Measurements from ENCODE around the gene ACVR1.

The ACVR1 gene

DNA sequence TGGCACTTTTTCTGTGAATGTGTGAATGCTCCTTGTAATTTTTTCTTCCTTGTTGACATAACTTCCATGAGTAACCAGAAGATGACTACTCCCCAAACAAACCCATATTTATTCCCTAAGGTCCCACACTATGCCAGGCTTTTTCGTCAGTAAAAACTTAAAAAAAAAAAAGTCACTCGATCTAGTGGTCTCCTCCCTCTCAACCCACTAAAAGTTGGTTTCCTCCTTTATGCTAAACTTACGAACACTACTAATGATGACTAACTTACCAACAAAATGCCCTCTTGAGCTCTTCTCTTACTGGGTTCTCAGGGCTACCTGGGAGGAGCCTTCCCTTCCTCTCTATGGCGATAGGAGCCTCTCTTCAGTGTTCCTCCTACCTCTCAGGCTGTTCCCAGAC is 18.2 kb downstream of the ACVR1 start:
- H2BK5ac ChIP-seq (ENCODE audit: low read depth, low read length, poor library complexity) = no peak overlapping the region
- no peaks in the 10 kb centered on the region for H3K4me1 ChIP-seq (ENCODE audit: control insufficient read depth in 1 of 2, insufficient read depth in 2 of 2, low read length in 2 of 2)
- no peak overlapping the region for H3K27ac ChIP-seq (ENCODE audit: low read depth, low read length)
- H3K4ac ChIP-seq (ENCODE audit: low read depth, low read length) = no peak overlapping the region
- no peak overlapping the region for H3K23ac ChIP-seq (ENCODE audit: low read length)
- no peak overlapping the region for H4K8ac ChIP-seq (ENCODE audit: low read depth, low read length)
- no peak overlapping the region for H4K12ac ChIP-seq (ENCODE audit: low read depth, low read length)
- DNase-seq = no peak
- no peak overlapping the region for H3K9ac ChIP-seq (ENCODE audit: low read length)
- no peak overlapping the region for H3K18ac ChIP-seq (ENCODE audit: low read length)
- no peaks in the 10 kb centered on the region for H3K9me3 ChIP-seq (ENCODE audit: insufficient read depth, low read depth, low read length)
- H2BK12ac ChIP-seq (ENCODE audit: low read length) = no peak overlapping the region
- H3K79me1 ChIP-seq (ENCODE audit: low read length) = no peaks in the 10 kb centered on the region
- no peaks in the 10 kb centered on the region for H3K79me2 ChIP-seq (ENCODE audit: control insufficient read depth, insufficient read depth, low read length, poor library complexity)
- H2AK5ac ChIP-seq (ENCODE audit: low read length) = no peak overlapping the region
- H2AFZ ChIP-seq (ENCODE audit: insufficient read depth, low read length, poor library complexity) = no peak overlapping the region
- no peak overlapping the region for H3K4me3 ChIP-seq (ENCODE audit: low read depth, low read length)
- H2BK120ac ChIP-seq (ENCODE audit: insufficient read depth, low read length, poor library complexity) = no peak overlapping the region
- no CpG with 5 or more reads among the region's 4 CpGs for WGBS (ENCODE audit: extremely low coverage, insufficient coverage, insufficient read length)
- H3K4me2 ChIP-seq (ENCODE audit: low read length) = no peak overlapping the region
- H3K36me3 ChIP-seq (ENCODE audit: control insufficient read depth in 1 of 2, insufficient read depth in 2 of 2, low read length in 2 of 2) = peaks cover 0 to 5% of the 10 kb centered on the region in 2 experiments
- H3K27me3 ChIP-seq (ENCODE audit: insufficient read depth, low read length) = no peaks in the 10 kb centered on the region
- no peak overlapping the region for H3K14ac ChIP-seq (ENCODE audit: low read length)
- no peak overlapping the region for H4K91ac ChIP-seq (ENCODE audit: low read depth, low read length)

DNA sequence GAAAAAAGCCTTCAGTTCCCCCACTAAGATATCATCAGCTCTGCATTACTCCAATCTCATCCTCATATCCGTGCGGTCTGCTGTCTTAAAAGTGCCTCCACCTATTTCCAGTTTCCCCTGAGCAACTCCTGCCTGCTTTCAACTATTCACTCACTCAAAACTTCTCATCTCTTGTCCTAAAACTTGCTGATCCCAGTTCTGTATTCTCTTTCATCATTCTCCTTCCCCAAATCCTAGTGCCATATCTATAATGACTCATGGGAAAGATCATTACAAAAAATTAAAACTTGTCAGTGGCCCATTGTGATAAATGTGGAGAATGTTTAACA is 20.0 kb downstream of the ACVR1 start:
- H4K8ac ChIP-seq (ENCODE audit: low read depth, low read length) = no peak overlapping the region
- no peak overlapping the region for H3K23ac ChIP-seq (ENCODE audit: low read length)
- no peaks in the 10 kb centered on the region for H3K27me3 ChIP-seq (ENCODE audit: insufficient read depth, low read length)
- no peaks in the 10 kb centered on the region for H3K79me2 ChIP-seq (ENCODE audit: control insufficient read depth, insufficient read depth, low read length, poor library complexity)
- no peak overlapping the region for H3K4ac ChIP-seq (ENCODE audit: low read depth, low read length)
- no peak overlapping the region for H3K4me3 ChIP-seq (ENCODE audit: low read depth, low read length)
- no peak for DNase-seq
- H4K91ac ChIP-seq (ENCODE audit: low read depth, low read length) = no peak overlapping the region
- no peak overlapping the region for H2AK5ac ChIP-seq (ENCODE audit: low read length)
- no peak overlapping the region for H2AFZ ChIP-seq (ENCODE audit: insufficient read depth, low read length, poor library complexity)
- no peak overlapping the region for H2BK5ac ChIP-seq (ENCODE audit: low read depth, low read length, poor library complexity)
- no peak overlapping the region for H4K12ac ChIP-seq (ENCODE audit: low read depth, low read length)
- H3K4me1 ChIP-seq (ENCODE audit: control insufficient read depth in 1 of 2, insufficient read depth in 2 of 2, low read length in 2 of 2) = no peaks in the 10 kb centered on the region
- H2BK120ac ChIP-seq (ENCODE audit: insufficient read depth, low read length, poor library complexity) = no peak overlapping the region
- no peaks in the 10 kb centered on the region for H3K9me3 ChIP-seq (ENCODE audit: insufficient read depth, low read depth, low read length)
- H3K79me1 ChIP-seq (ENCODE audit: low read length) = no peaks in the 10 kb centered on the region
- no peak overlapping the region for H3K9ac ChIP-seq (ENCODE audit: low read length)
- H3K18ac ChIP-seq (ENCODE audit: low read length) = no peak overlapping the region
- no peak overlapping the region for H2BK12ac ChIP-seq (ENCODE audit: low read length)
- no CpG with 5 or more reads among the region's 2 CpGs for WGBS (ENCODE audit: extremely low coverage, insufficient coverage, insufficient read length)
- peaks cover 0 to 5% of the 10 kb centered on the region in 2 experiments for H3K36me3 ChIP-seq (ENCODE audit: control insufficient read depth in 1 of 2, insufficient read depth in 2 of 2, low read length in 2 of 2)
- H3K14ac ChIP-seq (ENCODE audit: low read length) = no peak overlapping the region
- no peak overlapping the region for H3K27ac ChIP-seq (ENCODE audit: low read depth, low read length)
- no peak overlapping the region for H3K4me2 ChIP-seq (ENCODE audit: low read length)

DNA sequence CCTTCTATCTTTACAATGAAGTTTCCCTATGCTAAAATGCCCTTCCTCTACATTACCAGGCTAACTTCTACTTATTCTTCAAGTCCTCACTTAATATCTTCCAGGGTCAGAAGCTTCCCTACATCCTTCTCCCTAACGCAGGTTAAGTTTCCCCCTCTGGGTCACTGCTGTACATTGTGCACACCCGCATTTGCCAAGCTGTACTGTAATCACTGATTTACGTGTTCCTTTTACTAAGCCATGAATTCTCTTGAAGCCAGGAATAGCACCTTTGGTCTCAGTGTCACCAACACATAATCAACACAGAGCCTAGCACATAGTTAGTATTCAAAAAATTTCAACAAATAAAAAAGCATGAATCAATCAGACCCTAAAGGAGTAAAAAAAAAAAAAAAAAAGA is 22.3 kb downstream of the ACVR1 start:
- H3K9ac ChIP-seq (ENCODE audit: low read length) = no peak overlapping the region
- no peak overlapping the region for H2BK12ac ChIP-seq (ENCODE audit: low read length)
- H3K4me1 ChIP-seq (ENCODE audit: control insufficient read depth in 1 of 2, insufficient read depth in 2 of 2, low read length in 2 of 2) = no peaks in the 10 kb centered on the region
- DNase-seq = no peak
- H3K18ac ChIP-seq (ENCODE audit: low read length) = no peak overlapping the region
- no peak overlapping the region for H3K23ac ChIP-seq (ENCODE audit: low read length)
- H2AK5ac ChIP-seq (ENCODE audit: low read length) = no peak overlapping the region
- no peak overlapping the region for H4K91ac ChIP-seq (ENCODE audit: low read depth, low read length)
- H3K27me3 ChIP-seq (ENCODE audit: insufficient read depth, low read length) = no peaks in the 10 kb centered on the region
- H3K79me2 ChIP-seq (ENCODE audit: control insufficient read depth, insufficient read depth, low read length, poor library complexity) = no peaks in the 10 kb centered on the region
- no peak overlapping the region for H4K8ac ChIP-seq (ENCODE audit: low read depth, low read length)
- H4K12ac ChIP-seq (ENCODE audit: low read depth, low read length) = no peak overlapping the region
- H3K14ac ChIP-seq (ENCODE audit: low read length) = no peak overlapping the region
- H3K4me2 ChIP-seq (ENCODE audit: low read length) = no peak overlapping the region
- H3K36me3 ChIP-seq (ENCODE audit: control insufficient read depth in 1 of 2, insufficient read depth in 2 of 2, low read length in 2 of 2) = peaks cover 0 to 5% of the 10 kb centered on the region in 2 experiments
- no peak overlapping the region for H3K27ac ChIP-seq (ENCODE audit: low read depth, low read length)
- no peak overlapping the region for H3K4ac ChIP-seq (ENCODE audit: low read depth, low read length)
- no peak overlapping the region for H2AFZ ChIP-seq (ENCODE audit: insufficient read depth, low read length, poor library complexity)
- no peak overlapping the region for H3K4me3 ChIP-seq (ENCODE audit: low read depth, low read length)
- WGBS (ENCODE audit: extremely low coverage, insufficient coverage, insufficient read length) = no CpG with 5 or more reads among the region's 3 CpGs
- no peak overlapping the region for H2BK5ac ChIP-seq (ENCODE audit: low read depth, low read length, poor library complexity)
- no peaks in the 10 kb centered on the region for H3K9me3 ChIP-seq (ENCODE audit: insufficient read depth, low read depth, low read length)
- no peak overlapping the region for H2BK120ac ChIP-seq (ENCODE audit: insufficient read depth, low read length, poor library complexity)
- H3K79me1 ChIP-seq (ENCODE audit: low read length) = no peaks in the 10 kb centered on the region

DNA sequence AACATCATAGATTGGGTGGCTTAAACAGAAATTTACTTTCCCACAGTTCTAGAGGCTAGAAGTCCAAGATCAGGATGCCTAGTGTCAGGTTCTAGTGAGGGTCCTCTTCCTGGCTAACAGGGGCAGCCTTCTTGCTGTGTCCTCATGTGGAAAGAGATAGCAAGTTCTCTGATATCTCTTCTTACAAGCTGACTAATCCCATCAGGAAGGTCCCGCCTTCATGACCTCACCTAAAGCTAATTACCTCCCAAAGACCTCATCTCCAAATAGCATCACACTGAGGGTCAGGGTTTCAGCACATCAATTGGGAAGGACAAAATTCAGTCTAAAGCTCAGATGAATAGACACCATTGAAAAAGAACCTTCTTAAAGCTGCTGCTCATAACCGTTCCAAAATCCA is 22.9 kb downstream of the ACVR1 start:
- H2AFZ ChIP-seq (ENCODE audit: insufficient read depth, low read length, poor library complexity) = no peak overlapping the region
- H2BK5ac ChIP-seq (ENCODE audit: low read depth, low read length, poor library complexity) = no peak overlapping the region
- H3K4me3 ChIP-seq (ENCODE audit: low read depth, low read length) = no peak overlapping the region
- no peaks in the 10 kb centered on the region for H3K79me1 ChIP-seq (ENCODE audit: low read length)
- no peak overlapping the region for H4K12ac ChIP-seq (ENCODE audit: low read depth, low read length)
- no peak overlapping the region for H3K18ac ChIP-seq (ENCODE audit: low read length)
- no CpG with 5 or more reads among the region's 2 CpGs for WGBS (ENCODE audit: extremely low coverage, insufficient coverage, insufficient read length)
- no peak overlapping the region for H4K8ac ChIP-seq (ENCODE audit: low read depth, low read length)
- H3K4ac ChIP-seq (ENCODE audit: low read depth, low read length) = no peak overlapping the region
- no peak overlapping the region for H3K9ac ChIP-seq (ENCODE audit: low read length)
- H2BK12ac ChIP-seq (ENCODE audit: low read length) = no peak overlapping the region
- H3K27me3 ChIP-seq (ENCODE audit: insufficient read depth, low read length) = no peaks in the 10 kb centered on the region
- no peak overlapping the region for H2BK120ac ChIP-seq (ENCODE audit: insufficient read depth, low read length, poor library complexity)
- no peak overlapping the region for H3K27ac ChIP-seq (ENCODE audit: low read depth, low read length)
- DNase-seq = peak in 1 of 2 donors; percentile 8
- H3K9me3 ChIP-seq (ENCODE audit: insufficient read depth, low read depth, low read length) = peaks cover under 1% of the 10 kb centered on the region
- H3K23ac ChIP-seq (ENCODE audit: low read length) = no peak overlapping the region
- no peaks in the 10 kb centered on the region for H3K79me2 ChIP-seq (ENCODE audit: control insufficient read depth, insufficient read depth, low read length, poor library complexity)
- H3K4me1 ChIP-seq (ENCODE audit: control insufficient read depth in 1 of 2, insufficient read depth in 2 of 2, low read length in 2 of 2) = peaks cover 0 to 2% of the 10 kb centered on the region in 2 experiments
- peaks cover under 1 to 5% of the 10 kb centered on the region in 2 experiments for H3K36me3 ChIP-seq (ENCODE audit: control insufficient read depth in 1 of 2, insufficient read depth in 2 of 2, low read length in 2 of 2)
- no peak overlapping the region for H2AK5ac ChIP-seq (ENCODE audit: low read length)
- H3K4me2 ChIP-seq (ENCODE audit: low read length) = no peak overlapping the region
- no peak overlapping the region for H3K14ac ChIP-seq (ENCODE audit: low read length)
- H4K91ac ChIP-seq (ENCODE audit: low read depth, low read length) = no peak overlapping the region
